ENCODE measurements around the gene TAF1C.
"Not testable (repeated sequence)": the region's sequence is repeated elsewhere in the genome, so short reads cannot be mapped to it uniquely, and the experiment has no call there.

The TAF1C gene

GRCh38 chr16:84209989-84210388 lies 23.1 kb upstream of the TAF1C start:
- DNase-seq = no peak

- DNase-seq = no peak
Measured at GRCh38 chr16:84207879-84208278, 21.0 kb upstream of the TAF1C start.

DNA sequence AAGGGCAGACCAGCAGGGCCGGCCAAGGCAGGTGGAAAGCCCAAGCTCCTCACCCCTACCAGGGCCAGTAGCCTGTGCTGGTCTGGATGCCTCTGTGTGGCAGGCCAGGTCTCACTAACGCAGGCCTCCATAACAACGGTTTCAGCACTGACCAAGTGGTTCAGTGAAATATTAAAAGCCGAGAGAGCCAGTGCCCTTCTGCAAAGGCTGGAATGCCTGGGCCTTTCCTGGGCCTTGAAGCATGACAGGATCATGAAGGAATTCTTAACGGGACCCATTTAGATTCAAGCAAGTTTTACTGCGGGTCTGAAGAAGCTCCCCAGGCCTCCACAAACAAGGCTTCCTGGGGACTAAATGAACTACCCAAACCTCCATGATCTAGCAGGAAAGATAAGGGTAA lies 20.4 kb upstream of the TAF1C start:
- no peak for DNase-seq

- DNase-seq = no peak
Measured at GRCh38 chr16:84205976-84206691, 19.3 kb upstream of the TAF1C start.

- not testable (repeated sequence) for DNase-seq
Measured at GRCh38 chr16:84205123-84205522, 18.3 kb upstream of the TAF1C start.

GRCh38 chr16:84204551-84204950 lies 17.7 kb upstream of the TAF1C start:
- not testable (repeated sequence) for DNase-seq

GRCh38 chr16:84199861-84200260 lies 13.0 kb upstream of the TAF1C start:
- DNase-seq = no peak

DNA sequence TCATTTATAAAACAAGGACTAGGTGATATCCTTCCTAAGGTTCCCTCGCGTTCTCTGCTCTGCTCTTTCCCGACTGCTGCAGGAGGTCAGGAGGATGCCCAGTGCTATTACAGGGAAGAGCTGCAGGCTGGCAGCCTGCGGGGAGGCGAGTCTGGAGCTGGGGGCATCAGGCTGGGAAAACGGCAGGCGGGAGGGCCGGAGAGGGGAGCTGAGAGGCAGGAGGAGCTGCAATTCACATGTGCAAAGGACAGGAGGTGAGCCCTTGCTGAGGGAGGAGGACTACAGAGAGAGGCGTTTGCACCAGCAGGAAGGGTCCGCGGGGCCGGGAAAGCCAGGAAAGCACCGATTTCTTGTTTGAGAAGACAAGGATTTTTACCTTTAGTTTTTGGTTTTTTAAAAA lies 12.2 kb upstream of the TAF1C start:
- DNase-seq = no peak

DNA sequence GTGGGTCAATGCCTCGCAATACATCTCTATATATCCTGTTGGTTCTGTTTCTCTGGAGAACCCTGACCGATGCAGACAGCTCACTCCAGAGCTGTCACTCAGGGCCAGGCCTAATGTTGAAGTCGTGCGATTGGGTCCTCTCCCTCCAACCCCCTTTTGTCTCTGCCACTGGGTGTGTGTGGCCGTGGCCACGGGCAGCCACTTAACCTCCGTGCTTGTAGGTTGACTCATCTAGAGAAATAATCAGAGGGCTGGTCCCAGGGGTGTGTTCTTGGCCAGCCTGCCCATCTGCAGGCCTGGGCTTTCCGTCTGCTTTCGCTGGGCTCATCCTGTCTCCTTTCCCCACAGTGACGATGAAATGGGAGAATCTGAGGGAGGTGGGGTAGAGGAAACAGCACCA lies 11.5 kb upstream of the TAF1C start:
- no peak for DNase-seq

GRCh38 chr16:84197466-84198128 lies 10.7 kb upstream of the TAF1C start:
- DNase-seq = no peak

DNA sequence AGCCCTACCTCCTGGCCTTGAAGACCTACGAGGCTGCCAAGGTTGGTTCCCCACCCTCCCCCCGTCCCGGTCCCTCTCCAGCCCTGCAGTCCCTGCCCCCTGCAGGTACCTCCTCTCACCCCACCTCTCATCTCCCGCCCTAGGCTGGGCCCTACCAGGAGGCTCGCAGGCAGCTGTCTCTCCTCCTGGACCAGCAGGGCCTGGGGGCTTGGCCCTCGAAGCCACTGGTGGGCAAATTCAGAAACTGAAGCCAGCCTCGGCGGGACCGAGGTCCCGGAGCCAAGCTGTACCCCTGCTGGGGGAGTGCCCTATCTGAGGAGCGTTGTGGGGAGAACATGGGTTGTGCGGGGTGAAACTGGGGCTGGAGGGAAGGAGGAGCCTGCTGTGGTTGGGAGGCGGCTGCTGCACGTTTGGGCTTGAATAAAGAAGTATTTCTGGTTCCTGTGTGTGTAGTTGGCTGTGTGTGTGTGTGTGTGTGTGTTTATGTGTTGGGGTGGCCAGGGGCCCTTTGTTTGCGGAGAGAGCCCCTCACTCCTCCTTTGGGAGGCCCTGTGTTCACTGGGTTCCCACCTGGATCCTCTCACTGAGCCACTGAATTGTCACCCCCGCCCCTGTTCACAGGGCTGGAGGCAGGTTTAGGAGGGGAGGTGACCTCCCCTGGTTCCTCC lies 10.0 kb upstream of the TAF1C start:
- DNase-seq = no peak

GRCh38 chr16:84196101-84196500 lies 9.2 kb upstream of the TAF1C start:
- DNase-seq = no peak

DNA sequence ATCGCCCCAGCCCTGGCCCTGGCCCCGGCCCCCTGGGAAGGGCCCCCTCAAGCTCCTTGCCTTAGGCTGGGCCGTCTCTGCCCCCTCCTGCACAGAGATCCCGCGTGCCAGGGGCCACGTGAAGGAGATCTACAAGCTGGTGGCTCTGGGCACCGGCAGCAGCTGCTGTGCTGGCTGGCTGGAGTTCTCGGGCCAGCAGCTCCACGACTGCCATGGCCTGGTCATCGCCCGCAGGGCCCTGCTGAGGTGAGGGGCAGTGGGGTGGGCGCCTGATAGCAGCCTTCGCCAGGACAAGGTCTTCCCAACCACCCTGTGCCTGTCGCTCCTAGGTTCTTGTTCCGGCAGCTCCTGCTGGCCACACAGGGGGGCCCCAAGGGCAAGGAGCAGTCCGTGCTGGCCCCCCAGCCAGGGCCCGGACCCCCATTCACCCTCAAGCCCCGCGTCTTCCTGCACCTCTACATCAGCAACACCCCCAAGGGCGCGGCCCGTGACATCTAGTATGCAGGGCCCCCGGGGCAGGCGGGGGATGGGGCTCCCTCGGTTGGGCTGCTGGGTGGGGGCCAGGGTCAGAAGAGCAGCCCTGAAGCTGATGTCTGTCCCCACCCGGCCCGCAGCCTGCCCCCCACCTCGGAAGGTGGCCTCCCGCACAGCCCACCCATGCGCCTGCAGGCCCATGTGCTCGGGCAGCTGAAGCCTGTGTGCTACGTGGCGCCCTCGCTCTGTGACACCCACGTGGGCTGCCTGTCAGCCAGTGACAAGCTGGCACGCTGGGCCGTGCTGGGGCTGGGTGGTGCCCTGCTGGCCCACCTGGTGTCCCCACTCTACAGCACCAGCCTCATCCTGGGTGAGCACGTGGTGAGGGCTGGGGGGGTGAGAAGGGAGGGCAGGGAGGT lies 8.6 kb upstream of the TAF1C start:
- DNase-seq = no peak

GRCh38 chr16:84194470-84195200 lies 7.8 kb upstream of the TAF1C start:
- DNase-seq = no peak

DNA sequence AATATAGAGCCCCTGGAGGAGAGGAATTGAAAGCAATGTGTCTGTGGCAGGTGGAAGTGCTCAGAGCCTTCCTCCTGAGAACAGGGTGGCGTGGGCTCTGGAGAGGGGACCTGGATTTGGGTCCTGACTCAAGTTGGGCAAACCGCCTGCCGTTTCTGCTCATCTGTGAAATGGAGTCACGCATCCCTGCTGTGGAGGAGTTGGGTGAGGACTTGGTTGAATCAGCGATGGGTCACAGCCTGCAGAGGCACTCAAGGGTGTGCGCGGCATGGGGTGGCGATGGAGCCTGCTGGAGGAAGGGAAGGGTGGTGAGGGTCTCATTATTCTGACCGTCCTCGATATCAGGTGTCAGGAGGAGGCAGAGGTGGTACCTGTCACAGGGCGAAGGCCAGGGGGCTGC lies 7.2 kb upstream of the TAF1C start:
- DNase-seq = no peak

DNA sequence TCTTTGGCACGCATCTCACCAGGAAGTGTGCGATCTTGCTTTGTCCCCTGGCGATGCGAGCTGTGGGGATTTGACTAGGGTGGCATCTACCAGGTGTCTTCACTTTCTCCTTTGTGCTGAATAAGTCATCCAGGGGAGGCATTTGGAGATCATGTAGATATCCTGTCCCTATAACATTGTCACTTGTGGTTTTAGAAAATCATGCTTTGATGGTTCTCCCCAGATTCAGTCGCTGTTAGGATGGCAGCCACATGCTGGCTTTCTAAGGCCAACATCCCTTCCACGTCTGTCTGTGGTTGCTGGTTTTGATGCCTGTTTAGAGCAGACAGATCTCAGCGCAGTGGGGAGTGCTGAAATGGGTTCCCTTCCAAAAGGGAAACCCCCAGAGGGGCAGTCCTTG lies 6.6 kb upstream of the TAF1C start:
- DNase-seq = no peak

DNA sequence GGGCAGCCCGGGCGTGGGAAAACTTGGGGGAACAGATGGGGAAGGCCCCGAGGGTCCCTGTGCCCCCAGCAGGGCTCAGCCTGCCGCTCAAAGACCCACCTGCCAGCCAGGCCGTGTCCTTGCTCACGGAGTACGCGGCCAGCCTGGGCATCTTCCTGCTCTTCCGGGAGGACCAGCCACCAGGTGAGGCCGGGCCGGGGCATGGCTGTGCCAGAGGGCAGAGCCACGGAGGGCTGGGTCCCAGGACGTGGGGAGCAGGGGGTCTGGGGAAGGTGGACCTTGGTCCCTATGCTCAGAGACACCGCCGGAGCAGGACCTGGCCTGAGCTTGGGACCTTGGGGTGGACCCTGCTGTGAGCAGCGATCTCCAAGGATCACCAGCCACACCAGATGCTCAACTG lies 4.6 kb upstream of the TAF1C start:
- DNase-seq = no peak

DNA sequence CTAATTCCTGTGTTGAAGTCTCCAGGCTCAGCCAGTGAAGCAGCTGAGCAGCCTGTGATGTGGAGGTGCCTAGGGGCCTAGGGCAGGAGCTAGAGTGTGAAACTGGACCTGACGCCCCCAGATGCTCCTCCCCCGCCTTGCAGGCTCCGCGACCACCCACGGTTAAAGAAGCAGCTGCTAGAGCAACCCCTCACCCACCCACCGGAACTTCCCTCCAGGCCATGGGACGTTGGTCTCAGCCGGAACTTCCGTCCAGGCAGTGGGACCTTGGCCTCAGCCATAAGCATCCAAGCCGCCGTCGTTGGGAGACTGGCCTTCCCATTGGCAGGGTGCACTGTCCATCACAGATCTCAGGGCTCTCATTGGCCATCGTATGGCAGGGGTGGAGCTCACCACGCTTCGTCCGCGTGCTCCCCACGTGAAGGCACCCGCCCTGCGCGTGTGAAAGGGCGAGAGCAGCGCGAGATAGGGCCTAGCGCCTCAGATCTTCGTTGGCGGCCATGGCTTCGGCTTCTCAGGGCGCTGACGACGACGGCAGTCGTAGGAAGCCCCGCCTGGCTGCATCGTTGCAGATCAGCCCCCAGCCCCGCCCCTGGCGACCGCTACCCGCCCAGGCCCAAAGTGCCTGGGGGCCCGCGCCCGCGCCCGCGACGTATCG lies 4.0 kb upstream of the TAF1C start, which contains the start of gene ADAD2:
TSS of gene ADAD2 (plus strand) at position 427 of the 658 bp plus-strand sequence. CDS start at position 501, 74 bp downstream.
- no peak for DNase-seq

GRCh38 chr16:84184775-84185174 lies 2.1 kb downstream of the TAF1C start:
- no peak for DNase-seq

DNA sequence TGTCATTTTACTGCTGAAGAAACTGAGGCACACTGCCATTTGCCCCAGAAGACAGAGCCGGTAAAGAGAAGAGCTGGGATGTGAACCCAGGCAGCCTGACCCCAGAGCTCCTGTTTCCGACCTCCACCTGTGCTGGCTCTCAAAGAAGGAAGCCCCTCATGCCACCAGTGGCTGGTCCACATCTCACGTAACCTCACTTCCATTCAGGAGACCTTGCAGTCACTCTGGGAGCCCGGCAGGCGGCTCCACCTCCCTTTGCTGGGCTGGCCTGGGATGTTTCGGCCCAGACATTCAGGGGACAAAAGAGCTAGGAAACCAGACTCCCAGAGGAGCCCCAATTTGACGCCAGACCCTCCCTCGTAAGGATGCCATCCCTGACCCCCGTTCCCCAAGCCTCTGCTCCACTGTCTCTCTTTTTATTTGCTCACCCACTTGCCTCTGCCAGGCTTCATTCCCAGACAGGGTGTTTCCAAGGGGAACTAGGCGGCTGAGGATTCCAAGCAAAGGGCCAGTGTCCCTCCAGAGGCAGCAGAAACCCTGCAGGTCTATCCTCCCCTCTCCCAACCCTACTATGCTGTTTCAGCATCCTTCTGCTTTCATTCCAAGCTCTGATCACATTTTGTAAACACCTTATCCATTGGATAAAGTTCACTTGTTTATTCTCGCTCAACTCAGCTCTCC lies 2.8 kb downstream of the TAF1C start:
- DNase-seq = no peak

- DNase-seq = no peak
Measured at GRCh38 chr16:84183572-84183875, 3.3 kb downstream of the TAF1C start.

All from NCI-H2029 (cell line).